GM13977 (cell line): ENCODE data around the gene COL4A2.

Source experiments
- DNase-seq: peaks from one replicate; pipeline ENCODE4 v3.0.0; 2012; ENCODE audit warnings: low spot score
- CTCF ChIP-seq: IDR thresholded peaks from 2 replicates; pipeline ENCODE4 v1.5.1; 2012; ENCODE audit warnings: mild to moderate bottlenecking, control low read depth; ENCODE audit not compliant: insufficient read depth; ENCODE audit errors: extremely low read depth, missing control alignments
- in situ Hi-C: fragments of 300-500 bp; cut with MboI; formaldehyde crosslinking; loops from one replicate; pipeline ENCODE4 v1.12.0; 2022; ENCODE audit warnings: low sequenced_read_pairs, low pct_unique_long_range_greater_than_20kb, mixed read lengths, inconsistent platforms; ENCODE audit not compliant: unreplicated experiment

COL4A2 gene

GRCh38 chr13:110416131-110417025 lies 109.3 kb downstream of the COL4A2 start:
- no peak for TF ChIP-seq CTCF
- no peak for DNase-seq
- in situ Hi-C loops: loop anchor here (10.0 kb wide), 1 partner anchor 192 kb away; no protein-coding TSS in a partner anchor

GRCh38 chr13:110418944-110419343 lies 111.9 kb downstream of the COL4A2 start:
- in situ Hi-C loops: loop anchor here (10.0 kb wide), 1 partner anchor 194 kb away; no protein-coding TSS in a partner anchor
- TF ChIP-seq CTCF: no peak
- DNase-seq: no peak

DNA sequence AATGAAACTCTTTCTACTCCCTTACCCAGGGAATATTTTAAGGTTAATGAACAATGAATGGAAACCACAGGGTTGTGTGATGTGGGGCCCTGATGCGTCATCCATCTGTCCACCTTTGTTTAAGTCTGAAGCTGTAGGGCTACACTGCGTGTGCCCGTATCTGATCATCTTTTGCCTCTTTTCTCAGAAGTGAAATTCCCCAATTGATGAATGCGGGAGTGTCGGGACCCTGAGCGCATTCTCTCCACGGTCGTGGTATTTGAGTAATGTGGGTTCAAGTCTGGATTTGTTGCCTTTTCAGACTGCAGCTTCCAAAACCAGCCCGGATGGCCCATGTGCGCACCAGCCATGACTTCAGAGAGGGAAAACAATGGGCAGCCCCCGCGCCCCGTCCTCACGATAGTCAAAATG lies 112.3 kb downstream of the COL4A2 start:
- in situ Hi-C loops: loop anchor here (10.0 kb wide), 1 partner anchor 195 kb away; no protein-coding TSS in a partner anchor
- no peak for DNase-seq
- no peak for TF ChIP-seq CTCF

GRCh38 chr13:110419946-110420345 lies 112.9 kb downstream of the COL4A2 start:
- in situ Hi-C loops: loop anchor here (10.0 kb wide), 1 partner anchor 195 kb away; no protein-coding TSS in a partner anchor
- TF ChIP-seq CTCF: no peak
- DNase-seq: no peak

DNA sequence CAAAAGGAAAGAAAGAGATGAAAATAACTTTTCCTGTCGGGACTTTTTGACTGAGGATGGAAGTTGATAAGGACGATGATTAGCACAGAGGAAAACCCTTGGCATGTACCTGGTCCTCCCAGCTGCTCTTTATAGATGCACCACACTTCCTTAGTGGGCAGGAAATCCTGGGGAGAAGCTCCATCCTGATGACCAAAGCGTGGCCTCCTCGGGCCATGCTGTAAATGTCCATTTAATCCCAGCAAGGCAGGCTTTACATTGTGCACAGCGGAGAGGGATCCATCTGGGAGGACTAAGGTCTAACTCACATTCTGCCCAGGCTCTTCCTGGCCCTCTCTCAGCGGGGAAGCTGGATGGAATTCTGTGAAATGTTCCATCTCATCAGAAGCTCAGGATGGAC lies 113.5 kb downstream of the COL4A2 start:
- no peak for DNase-seq
- TF ChIP-seq CTCF: no peak
- in situ Hi-C loops: no loop called here

DNA sequence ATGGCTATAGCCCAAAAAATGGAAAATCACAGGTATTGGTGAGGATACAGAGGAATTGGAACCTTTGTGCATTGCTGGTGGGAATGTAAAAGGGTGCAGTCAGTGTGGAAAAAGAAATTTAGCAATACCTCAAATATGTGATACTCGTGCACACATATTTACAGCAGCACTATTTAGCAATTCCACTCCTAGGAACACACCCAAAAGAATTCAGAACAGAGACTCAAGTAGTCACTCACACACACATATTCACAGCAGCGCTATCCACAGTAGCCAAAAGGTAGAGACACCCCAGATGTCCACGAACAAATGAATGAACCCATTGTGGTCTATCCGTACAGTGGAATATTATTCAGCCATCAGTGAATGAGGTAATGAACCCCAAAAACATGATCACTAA lies 114.0 kb downstream of the COL4A2 start:
- no peak for DNase-seq
- in situ Hi-C loops: no loop called here

More for the DNA sequence above, 114.0 kb downstream of the COL4A2 start:
- no peak for TF ChIP-seq CTCF
